Esophagus mucosa (tissue), 1 donor: ENCODE measurements around the gene DRD1. TPM values are rescaled to one million over a fixed set of nuclear protein-coding genes. Genes with fewer than 3 reads are reported as not detected.
A peak's percentile ranks its signal among the peaks of the same experiment; 100 is the strongest.
"Not testable (repeated sequence)": the region's sequence is repeated elsewhere in the genome, so short reads cannot be mapped to it uniquely, and the experiment has no call there.

Source experiments
- ATAC-seq: fragments of 200-7000 bp; cut with Tn5 transposase; one replicate; pipeline ENCODE4 v1.9.1; 2020
- total RNA-seq: library from RNA; stranded (reverse); gene quantifications from one replicate; pipeline ENCODE4 v1.2.4, GENCODE V29; 2023
- donor health status: DM: yes; HTN: yes; CAD: no.

The DRD1 gene
- total RNA-seq, 1 donor from 2014 or later: not detected

DNA sequence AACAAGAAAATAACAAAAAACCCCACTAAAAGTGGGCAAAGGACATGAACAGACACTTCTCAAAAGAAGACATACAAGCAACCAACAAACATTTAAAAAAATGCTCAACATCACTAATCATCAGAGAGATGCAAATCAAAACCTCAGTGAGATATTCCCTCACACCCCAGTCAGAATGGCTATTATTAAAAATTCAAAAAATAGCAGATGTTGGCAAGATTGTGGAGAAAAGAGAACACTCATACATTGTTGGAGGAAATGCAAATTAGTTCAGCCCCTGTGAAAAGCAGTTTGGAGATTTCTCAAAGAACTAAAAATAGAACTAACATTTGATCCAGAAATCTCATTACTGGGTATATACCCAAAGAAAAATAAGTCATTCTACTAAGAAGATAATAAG, 19.4 kb downstream of the DRD1 start:
- ATAC-seq: not testable (repeated sequence)

GRCh38 chr5:175422058-175422457, 21.9 kb downstream of the DRD1 start:
- ATAC-seq: no peak

- ATAC-seq: no peak
These were observed 23.6 kb downstream of the DRD1 start for GRCh38 chr5:175420383-175420782.

- ATAC-seq: peak; percentile 85
These were observed 25.7 kb downstream of the DRD1 start for GRCh38 chr5:175418251-175418650.

DNA sequence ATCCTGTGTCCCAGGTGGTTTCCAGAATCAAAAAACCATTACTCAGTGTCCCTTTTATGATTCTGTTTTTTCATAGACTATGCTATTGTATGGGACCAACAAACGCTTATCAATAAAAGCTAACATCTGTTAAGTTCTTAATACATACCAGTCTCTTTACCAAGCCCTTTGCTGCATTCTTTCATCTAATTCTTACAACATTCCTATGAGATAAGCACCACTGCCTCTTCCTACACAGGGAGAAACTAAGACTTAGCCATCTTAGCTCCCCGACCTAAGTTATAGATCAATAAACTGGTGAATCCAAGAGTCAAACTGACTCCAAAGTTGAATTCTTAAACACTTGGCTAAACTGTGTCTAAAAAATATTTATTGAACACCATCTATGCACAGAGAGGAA, 26.6 kb downstream of the DRD1 start:
- no peak for ATAC-seq

DNA sequence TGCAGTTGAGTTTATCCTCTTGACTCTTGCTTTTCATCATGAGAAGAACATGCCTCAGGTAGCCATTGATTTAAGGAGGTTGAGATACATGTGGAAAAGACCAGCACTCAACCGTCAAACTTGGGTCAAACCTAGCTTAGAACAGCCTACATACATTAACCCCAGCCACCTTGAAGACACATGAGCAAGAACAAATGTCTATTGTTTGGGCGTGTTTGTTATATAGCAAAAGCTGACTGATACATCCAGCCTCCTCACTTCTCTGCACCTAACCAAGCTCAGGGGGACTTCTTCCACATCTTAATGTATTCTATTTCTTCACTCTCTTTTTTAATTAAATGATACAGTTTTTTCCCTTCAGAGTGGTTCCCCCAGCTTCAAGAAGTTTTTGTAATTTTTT, 28.7 kb downstream of the DRD1 start:
- no peak for ATAC-seq

DNA sequence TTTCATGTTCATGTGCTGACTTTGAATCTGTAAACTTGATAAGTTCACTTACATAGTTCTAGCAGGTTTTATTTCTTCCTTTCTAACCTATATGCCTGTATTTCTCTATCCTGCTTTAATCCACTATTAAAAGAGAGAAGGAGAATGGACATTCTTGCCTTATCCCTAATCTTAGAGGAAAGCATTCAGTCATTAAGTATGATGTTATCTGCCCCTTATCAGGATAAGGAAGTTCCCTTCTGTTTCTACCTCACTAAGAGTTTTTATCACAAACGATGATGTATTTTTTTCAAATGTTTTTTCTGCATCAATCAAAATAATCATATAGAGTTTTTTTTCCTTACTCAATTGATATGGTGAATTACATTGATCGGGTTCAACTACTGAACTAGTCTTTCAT, 33.1 kb downstream of the DRD1 start:
- ATAC-seq: no peak

- ATAC-seq: no peak
These were observed 37.7 kb downstream of the DRD1 start for GRCh38 chr5:175406300-175406699.

DNA sequence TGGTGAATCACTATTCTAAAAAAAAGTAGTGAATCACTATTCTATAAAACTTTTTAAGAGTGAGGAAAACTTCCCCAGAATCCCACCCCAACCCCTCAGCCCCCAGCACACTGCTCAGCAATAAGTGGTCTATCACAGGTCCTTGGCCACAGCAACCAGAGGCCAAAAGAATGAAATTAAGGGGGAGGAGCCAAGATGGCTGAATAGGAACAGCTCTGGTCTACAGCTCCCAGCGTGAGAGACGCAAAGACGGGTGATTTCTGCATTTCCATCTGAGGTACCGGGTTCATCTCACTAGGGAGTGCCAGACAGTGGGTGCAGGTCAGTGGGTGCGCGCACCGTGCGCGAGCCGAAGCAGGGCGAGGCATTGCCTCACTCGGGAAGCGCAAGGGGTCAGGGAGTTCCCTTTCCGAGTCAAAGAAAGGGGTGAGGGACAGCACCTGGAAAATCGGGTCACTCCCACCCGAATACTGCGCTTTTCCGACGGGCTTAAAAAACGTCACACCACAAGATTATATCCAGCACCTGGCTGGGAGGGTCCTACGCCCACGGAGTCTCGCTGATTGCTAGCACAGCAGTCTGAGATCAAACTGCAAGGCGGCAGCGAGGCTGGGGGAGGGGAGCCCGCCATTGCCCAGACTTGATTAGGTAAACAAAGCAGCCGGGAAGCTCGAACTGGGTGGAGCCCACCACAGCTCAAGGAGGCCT, 46.2 kb downstream of the DRD1 start:
- not testable (repeated sequence) for ATAC-seq

- ATAC-seq: not testable (repeated sequence)
These were observed 48.6 kb downstream of the DRD1 start for GRCh38 chr5:175395430-175395829.

GRCh38 chr5:175394601-175395000, 49.4 kb downstream of the DRD1 start:
- ATAC-seq: no peak

- ATAC-seq: no peak
These were observed 50.1 kb downstream of the DRD1 start for GRCh38 chr5:175393897-175394296.

GRCh38 chr5:175392236-175392635, 51.7 kb downstream of the DRD1 start:
- no peak for ATAC-seq

DNA sequence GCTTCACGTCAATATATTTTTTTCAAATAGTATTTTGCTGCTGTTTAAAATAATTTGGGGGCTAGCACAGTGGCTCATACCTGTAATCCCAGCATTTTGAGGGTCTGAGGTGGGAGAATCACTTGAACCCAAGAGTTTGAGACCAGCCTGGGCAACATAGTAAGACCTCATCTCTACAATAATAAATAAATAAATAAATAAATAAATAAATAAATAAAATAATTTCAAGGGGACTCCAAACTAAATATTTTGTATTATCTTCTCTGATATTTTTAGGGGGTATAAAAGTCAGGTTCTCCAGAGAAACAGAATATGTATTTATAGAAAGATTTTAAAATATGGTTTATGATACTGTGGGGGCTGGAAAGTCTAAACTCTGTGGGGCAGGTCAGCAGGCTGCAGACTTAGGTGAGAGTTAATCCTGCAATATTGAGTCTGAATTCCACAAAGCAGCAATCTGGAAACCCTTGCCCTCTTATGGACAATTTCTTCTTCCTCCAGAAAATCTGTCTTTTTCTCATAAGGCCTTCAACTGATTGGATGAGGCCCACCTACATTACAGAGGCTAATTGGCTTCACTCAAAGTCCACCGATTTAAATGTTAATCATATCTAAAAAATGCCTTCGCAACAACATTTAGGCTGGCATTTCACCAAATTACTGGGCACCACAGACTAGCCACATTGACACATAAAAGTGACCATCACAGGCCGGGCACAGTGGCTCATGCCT, 53.5 kb downstream of the DRD1 start:
- ATAC-seq: no peak

Other genes with a start within 250 kb of the DRD1 start
- 35.8 TPM for gene SFXN1, start 34.4 kb upstream of the DRD1 start, total RNA-seq
- 0.76 TPM for gene HRH2, start 213.9 kb upstream of the DRD1 start, total RNA-seq